NT2/D1 (cell line): ENCODE measurements around the gene MILR1.

ENCODE experiments used
- YY1 ChIP-seq: IDR thresholded peaks from 2 replicates; pipeline ENCODE4 v1.6.1; 2011; ENCODE audit not compliant: insufficient read length, insufficient read depth
- ZNF274 ChIP-seq: IDR thresholded peaks from 2 replicates; pipeline ENCODE4 v1.6.1; 2011; ENCODE audit warnings: mild to moderate bottlenecking, low read depth, low read length

DNA sequence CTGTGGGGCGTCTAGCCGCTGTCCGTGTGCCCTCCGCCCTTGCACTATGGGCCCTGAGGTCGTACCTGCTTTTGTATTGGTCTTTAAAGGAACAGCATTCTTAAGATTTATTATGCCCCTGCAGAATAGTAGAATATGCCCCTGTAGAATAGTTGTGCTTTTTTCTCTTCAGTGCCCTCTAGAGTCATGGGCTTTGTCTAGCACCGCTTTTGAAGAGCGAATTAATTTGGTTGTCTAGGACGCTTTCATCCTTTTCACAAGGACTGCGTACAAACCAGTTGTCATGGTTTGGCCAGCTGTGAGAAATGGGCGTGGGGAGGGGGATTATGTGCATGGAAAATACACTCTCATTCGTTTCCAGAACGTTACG lies 58.5 kb downstream of the MILR1 start:
- TF ChIP-seq YY1: no peak
- TF ChIP-seq ZNF274: no peak
